ENCODE results near the gene SPATA9.
"Not testable (repeated sequence)": the region's sequence is repeated elsewhere in the genome, so short reads cannot be mapped to it uniquely, and the experiment has no call there.

The SPATA9 gene

GRCh38 chr5:95634081-95634480, 48.7 kb downstream of the SPATA9 start:
- no peak overlapping the region for H3K9ac ChIP-seq
- H3K79me2 ChIP-seq (ENCODE audit: insufficient read depth, low read depth), result no peaks in the 10 kb centered on the region
- no peaks in the 10 kb centered on the region for H3K36me3 ChIP-seq (ENCODE audit: insufficient read depth)
- H4K20me1 ChIP-seq (ENCODE audit: insufficient read depth), result no peaks in the 10 kb centered on the region
- no peaks in the 10 kb centered on the region for H3K27me3 ChIP-seq (ENCODE audit: insufficient read depth, low read depth)
- no peak overlapping the region for H3K4me3 ChIP-seq (IDR thresholded peaks at IDR 0.05; ENCODE audit: insufficient read depth, low read depth, low read length)
- H3K4me2 ChIP-seq, result no peak overlapping the region
- TF ChIP-seq, protein P1, sequence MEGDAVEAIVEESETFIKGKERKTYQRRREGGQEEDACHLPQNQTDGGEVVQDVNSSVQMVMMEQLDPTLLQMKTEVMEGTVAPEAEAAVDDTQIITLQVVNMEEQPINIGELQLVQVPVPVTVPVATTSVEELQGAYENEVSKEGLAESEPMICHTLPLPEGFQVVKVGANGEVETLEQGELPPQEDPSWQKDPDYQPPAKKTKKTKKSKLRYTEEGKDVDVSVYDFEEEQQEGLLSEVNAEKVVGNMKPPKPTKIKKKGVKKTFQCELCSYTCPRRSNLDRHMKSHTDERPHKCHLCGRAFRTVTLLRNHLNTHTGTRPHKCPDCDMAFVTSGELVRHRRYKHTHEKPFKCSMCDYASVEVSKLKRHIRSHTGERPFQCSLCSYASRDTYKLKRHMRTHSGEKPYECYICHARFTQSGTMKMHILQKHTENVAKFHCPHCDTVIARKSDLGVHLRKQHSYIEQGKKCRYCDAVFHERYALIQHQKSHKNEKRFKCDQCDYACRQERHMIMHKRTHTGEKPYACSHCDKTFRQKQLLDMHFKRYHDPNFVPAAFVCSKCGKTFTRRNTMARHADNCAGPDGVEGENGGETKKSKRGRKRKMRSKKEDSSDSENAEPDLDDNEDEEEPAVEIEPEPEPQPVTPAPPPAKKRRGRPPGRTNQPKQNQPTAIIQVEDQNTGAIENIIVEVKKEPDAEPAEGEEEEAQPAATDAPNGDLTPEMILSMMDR (conservative IDR thresholded peaks at IDR 0.05; ENCODE audit: low read depth, low read length), result no peak
- H3K27ac ChIP-seq, result no peak overlapping the region
- peaks cover 10% of the 10 kb centered on the region for H3K4me1 ChIP-seq (ENCODE audit: low read depth, poor library complexity, severe bottlenecking)
- H2AFZ ChIP-seq (ENCODE audit: low read depth), result no peak overlapping the region

- TF ChIP-seq, protein P1 (conservative IDR thresholded peaks at IDR 0.05; ENCODE audit: low read depth, low read length), result no peak
- Histone ChIP-seq H3K36me3 (ENCODE audit: insufficient read depth) (no peaks in the 10 kb centered on the region), H3K79me2 (ENCODE audit: insufficient read depth, low read depth) (no peaks in the 10 kb centered on the region), H2AFZ (ENCODE audit: low read depth) (no peak overlapping the region), H3K27me3 (ENCODE audit: insufficient read depth, low read depth) (no peaks in the 10 kb centered on the region), H3K4me3 (IDR thresholded peaks at IDR 0.05; ENCODE audit: insufficient read depth, low read depth, low read length) (no peak overlapping the region), H3K4me1 (ENCODE audit: low read depth, poor library complexity, severe bottlenecking) (peaks cover 6% of the 10 kb centered on the region), H3K9ac (no peak overlapping the region), H4K20me1 (ENCODE audit: insufficient read depth) (no peaks in the 10 kb centered on the region), H3K27ac (no peak overlapping the region), H3K4me2 (no peak overlapping the region)
Observed at GRCh38 chr5:95633671-95634070, 49.1 kb downstream of the SPATA9 start.

GRCh38 chr5:95632942-95633341, 49.8 kb downstream of the SPATA9 start:
- not testable (repeated sequence) for H3K27me3 ChIP-seq (ENCODE audit: insufficient read depth, low read depth); H3K4me1 ChIP-seq (ENCODE audit: low read depth, poor library complexity, severe bottlenecking); H3K79me2 ChIP-seq (ENCODE audit: insufficient read depth, low read depth); H4K20me1 ChIP-seq (ENCODE audit: insufficient read depth); H3K27ac ChIP-seq; H3K9ac ChIP-seq; H3K36me3 ChIP-seq (ENCODE audit: insufficient read depth); H2AFZ ChIP-seq (ENCODE audit: low read depth); H3K4me3 ChIP-seq (IDR thresholded peaks at IDR 0.05; ENCODE audit: insufficient read depth, low read depth, low read length); H3K4me2 ChIP-seq

- H4K20me1 ChIP-seq (ENCODE audit: insufficient read depth), result no peaks in the 10 kb centered on the region
- H2AFZ ChIP-seq (ENCODE audit: low read depth), result no peak overlapping the region
- H3K4me1 ChIP-seq (ENCODE audit: low read depth, poor library complexity, severe bottlenecking), result no peaks in the 10 kb centered on the region
- no peaks in the 10 kb centered on the region for H3K36me3 ChIP-seq (ENCODE audit: insufficient read depth)
- TF ChIP-seq, protein P1 (conservative IDR thresholded peaks at IDR 0.05; ENCODE audit: low read depth, low read length), result no peak
- H3K4me2 ChIP-seq, result no peak overlapping the region
- no peak overlapping the region for H3K4me3 ChIP-seq (IDR thresholded peaks at IDR 0.05; ENCODE audit: insufficient read depth, low read depth, low read length)
- no peak overlapping the region for H3K9ac ChIP-seq
- H3K79me2 ChIP-seq (ENCODE audit: insufficient read depth, low read depth), result no peaks in the 10 kb centered on the region
- H3K27ac ChIP-seq, result no peak overlapping the region
- no peaks in the 10 kb centered on the region for H3K27me3 ChIP-seq (ENCODE audit: insufficient read depth, low read depth)
Observed at GRCh38 chr5:95631991-95632675, 50.7 kb downstream of the SPATA9 start.

GRCh38 chr5:95631255-95631958, 51.4 kb downstream of the SPATA9 start:
- Histone ChIP-seq H3K36me3 (ENCODE audit: insufficient read depth) (no peaks in the 10 kb centered on the region), H3K4me2 (no peak overlapping the region), H3K27ac (no peak overlapping the region), H2AFZ (ENCODE audit: low read depth) (no peak overlapping the region), H3K27me3 (ENCODE audit: insufficient read depth, low read depth) (no peaks in the 10 kb centered on the region), H3K9ac (no peak overlapping the region), H4K20me1 (ENCODE audit: insufficient read depth) (no peaks in the 10 kb centered on the region), H3K4me1 (ENCODE audit: low read depth, poor library complexity, severe bottlenecking) (no peaks in the 10 kb centered on the region), H3K4me3 (IDR thresholded peaks at IDR 0.05; ENCODE audit: insufficient read depth, low read depth, low read length) (no peak overlapping the region), H3K79me2 (ENCODE audit: insufficient read depth, low read depth) (no peaks in the 10 kb centered on the region)
- TF ChIP-seq, protein P1 (conservative IDR thresholded peaks at IDR 0.05; ENCODE audit: low read depth, low read length), result no peak

All from KMS-11 (cell line).